SK-N-MC (cell line): Measurements from ENCODE around the gene MAPK12.

Experiments used
- EZH2 ChIP-seq: fragments of 200-600 bp; sonication (generic); IDR thresholded peaks from one replicate; pipeline ENCODE4 v1.6.1; 2017; ENCODE audit warnings: antibody characterized with exemption
- FOXP2 ChIP-seq: optimal IDR thresholded peaks from 2 replicates; pipeline ENCODE3; 2011; ENCODE audit warnings: mild to moderate bottlenecking, moderate library complexity; ENCODE audit not compliant: insufficient read depth; ENCODE audit errors: extremely low read length, control extremely low read depth
- POLR2AphosphoS5 ChIP-seq: IDR thresholded peaks from 2 replicates; pipeline ENCODE4 v1.6.1; 2012; ENCODE audit warnings: mild to moderate bottlenecking, low read depth, low read length, borderline replicate concordance

DNA sequence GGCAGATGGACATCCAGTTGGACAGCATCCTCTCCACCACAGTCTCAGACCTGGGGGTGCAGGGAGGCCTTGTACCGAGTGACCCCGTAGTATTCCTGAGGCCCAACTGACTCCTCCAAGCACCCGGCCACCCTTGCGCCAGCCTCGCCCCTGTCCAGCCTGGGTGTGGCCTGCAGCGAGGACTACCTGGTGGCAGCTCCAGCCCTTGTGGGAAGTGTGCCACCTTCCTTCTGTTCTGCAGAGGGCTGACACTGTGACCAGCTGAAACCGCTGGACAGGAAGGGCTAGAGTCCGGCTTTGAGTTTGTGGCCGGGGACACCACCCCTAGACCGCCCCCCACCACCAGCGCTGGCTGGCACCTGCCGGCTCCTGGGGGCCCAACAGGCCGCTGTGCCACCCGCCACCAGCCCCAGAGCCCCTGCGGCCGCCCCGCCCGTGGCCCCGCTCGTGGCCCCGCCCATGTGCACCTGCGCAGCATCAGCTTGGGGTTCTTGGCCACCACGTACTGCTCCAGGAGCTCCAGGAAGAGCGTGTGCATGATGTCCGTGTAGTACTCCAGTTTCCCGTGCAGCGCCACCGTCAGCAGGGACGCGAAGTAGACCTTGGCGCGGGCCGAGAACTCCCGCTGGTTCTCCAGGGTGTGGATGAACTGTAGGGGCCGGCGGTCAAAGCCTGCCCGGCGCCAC lies 18.7 kb upstream of the MAPK12 start:
- TF ChIP-seq EZH2 (no peak), POLR2AphosphoS5 (no peak), FOXP2 (no peak)
